ENCODE measurements around the gene AK6. TPM values are rescaled to one million over a fixed set of nuclear protein-coding genes. Genes with fewer than 3 reads are reported as not detected.
"Not testable (repeated sequence)": the region's sequence is repeated elsewhere in the genome, so short reads cannot be mapped to it uniquely, and the experiment has no call there.

AK6 gene
- total and polyA plus RNA-seq, 4 donors = 17.7 to 54.6 (median 23.5) TPM

- not testable (repeated sequence) for DNase-seq (ENCODE audit: low spot score); H3K9me3 ChIP-seq (ENCODE audit: control insufficient read depth in 4 of 4, low read length in 3 of 4); H3K27me3 ChIP-seq (ENCODE audit: control insufficient read depth in 4 of 4, insufficient read depth in 4 of 4, low read length in 3 of 4); H3K27ac ChIP-seq (ENCODE audit: low read depth in 1 of 2, low read length in 2 of 2)
- TF ChIP-seq RXRA (IDR thresholded peaks at IDR 0.05) = peak in 1 of 2 donors; percentile 14
- Histone ChIP-seq H3K9ac (ENCODE audit: low read depth in 1 of 2, low read length in 2 of 2) (peak overlapping the region; percentile 34 to 45), H3K4me3 (ENCODE audit: low read depth in 1 of 3, low read length in 3 of 3) (peak overlapping the region; percentile 78 to 95 (median 82)), H3K4me1 (ENCODE audit: control insufficient read depth in 4 of 4, insufficient read depth in 4 of 4, low read length in 3 of 4) (peaks cover 0 to 22% (median 17%) of the 10 kb centered on the region in 4 donors), H3K36me3 (ENCODE audit: control insufficient read depth in 4 of 4, insufficient read depth in 3 of 4, low read depth in 1 of 4, low read length in 3 of 4) (peaks cover 2 to 22% (median 12%) of the 10 kb centered on the region in 4 donors)
- WGBS = 1% methylated on average over 16 of the region's 16 CpGs
These were observed 1.0 kb upstream of the AK6 start for GRCh38 chr5:69370335-69370734.

DNA sequence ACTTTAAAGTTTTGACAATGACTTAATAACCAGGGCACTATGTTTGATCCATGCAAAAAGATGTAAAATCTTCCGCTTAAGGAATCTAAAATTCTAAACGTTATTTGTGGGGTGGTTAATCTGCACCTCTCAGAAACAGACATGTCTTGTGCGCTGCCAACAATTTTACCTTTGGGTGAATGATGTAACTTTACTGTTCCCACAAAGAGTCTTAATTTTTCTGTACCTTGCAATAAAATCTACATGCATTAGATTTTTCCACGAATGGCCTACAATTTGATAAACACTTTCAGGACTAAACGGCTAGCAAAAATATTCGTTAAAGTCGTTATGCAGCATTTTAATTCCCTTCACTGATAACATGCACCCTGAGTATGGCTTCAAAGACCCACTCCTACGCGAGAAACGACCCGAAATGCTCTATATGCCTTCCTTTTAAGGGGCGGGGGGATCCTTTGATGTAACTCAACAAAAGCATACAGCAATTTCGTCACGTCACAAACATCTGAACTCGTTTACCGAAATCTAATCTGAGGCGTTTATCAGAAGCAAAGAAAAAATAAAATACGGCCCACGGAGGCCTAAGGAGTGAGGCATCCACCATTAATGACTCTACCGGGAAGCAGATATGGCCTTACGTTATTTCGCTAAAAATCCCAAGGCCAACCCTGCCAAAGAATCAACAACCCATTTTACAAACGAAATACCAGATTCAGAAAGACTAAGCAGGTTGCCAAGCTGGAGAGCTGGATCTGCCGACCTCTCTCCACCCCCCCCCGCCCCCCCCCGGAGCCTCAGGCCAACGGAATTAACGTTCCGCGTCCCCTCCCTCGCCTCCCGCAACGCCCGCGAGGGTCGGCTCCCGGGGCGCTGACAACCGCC lies 621 bp downstream of the AK6 start:
- no peak for TF ChIP-seq TAF1 (conservative IDR thresholded peaks at IDR 0.05)
- TF ChIP-seq FOXA1 (IDR thresholded peaks at IDR 0.05) = no peak
- no peak for TF ChIP-seq JUND (IDR thresholded peaks at IDR 0.05)
- TF ChIP-seq HNF4G (IDR thresholded peaks at IDR 0.05) = no peak
- no peak for TF ChIP-seq RAD21 (IDR thresholded peaks at IDR 0.05)
- TF ChIP-seq, protein P1, sequence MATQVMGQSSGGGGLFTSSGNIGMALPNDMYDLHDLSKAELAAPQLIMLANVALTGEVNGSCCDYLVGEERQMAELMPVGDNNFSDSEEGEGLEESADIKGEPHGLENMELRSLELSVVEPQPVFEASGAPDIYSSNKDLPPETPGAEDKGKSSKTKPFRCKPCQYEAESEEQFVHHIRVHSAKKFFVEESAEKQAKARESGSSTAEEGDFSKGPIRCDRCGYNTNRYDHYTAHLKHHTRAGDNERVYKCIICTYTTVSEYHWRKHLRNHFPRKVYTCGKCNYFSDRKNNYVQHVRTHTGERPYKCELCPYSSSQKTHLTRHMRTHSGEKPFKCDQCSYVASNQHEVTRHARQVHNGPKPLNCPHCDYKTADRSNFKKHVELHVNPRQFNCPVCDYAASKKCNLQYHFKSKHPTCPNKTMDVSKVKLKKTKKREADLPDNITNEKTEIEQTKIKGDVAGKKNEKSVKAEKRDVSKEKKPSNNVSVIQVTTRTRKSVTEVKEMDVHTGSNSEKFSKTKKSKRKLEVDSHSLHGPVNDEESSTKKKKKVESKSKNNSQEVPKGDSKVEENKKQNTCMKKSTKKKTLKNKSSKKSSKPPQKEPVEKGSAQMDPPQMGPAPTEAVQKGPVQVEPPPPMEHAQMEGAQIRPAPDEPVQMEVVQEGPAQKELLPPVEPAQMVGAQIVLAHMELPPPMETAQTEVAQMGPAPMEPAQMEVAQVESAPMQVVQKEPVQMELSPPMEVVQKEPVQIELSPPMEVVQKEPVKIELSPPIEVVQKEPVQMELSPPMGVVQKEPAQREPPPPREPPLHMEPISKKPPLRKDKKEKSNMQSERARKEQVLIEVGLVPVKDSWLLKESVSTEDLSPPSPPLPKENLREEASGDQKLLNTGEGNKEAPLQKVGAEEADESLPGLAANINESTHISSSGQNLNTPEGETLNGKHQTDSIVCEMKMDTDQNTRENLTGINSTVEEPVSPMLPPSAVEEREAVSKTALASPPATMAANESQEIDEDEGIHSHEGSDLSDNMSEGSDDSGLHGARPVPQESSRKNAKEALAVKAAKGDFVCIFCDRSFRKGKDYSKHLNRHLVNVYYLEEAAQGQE (IDR thresholded peaks at IDR 0.05) = no peak
- peak; percentile 19 for TF ChIP-seq ATF3 (IDR thresholded peaks at IDR 0.05)
- no peak for DNase-seq (ENCODE audit: low spot score)
- H3K27ac ChIP-seq (ENCODE audit: low read depth in 1 of 2, low read length in 2 of 2) = peak overlapping the region; percentile 78 to 98
- H3K9me3 ChIP-seq (ENCODE audit: control insufficient read depth in 4 of 4, low read length in 3 of 4) = no peaks in the 10 kb centered on the region
- no peaks in the 10 kb centered on the region for H3K27me3 ChIP-seq (ENCODE audit: control insufficient read depth in 4 of 4, insufficient read depth in 4 of 4, low read length in 3 of 4)
- H3K9ac ChIP-seq (ENCODE audit: low read depth in 1 of 2, low read length in 2 of 2) = peak overlapping the region; percentile 87 to 96
- WGBS = 3% methylated on average over 39 of the region's 39 CpGs
- peaks cover 0 to 22% (median 17%) of the 10 kb centered on the region in 4 donors for H3K4me1 ChIP-seq (ENCODE audit: control insufficient read depth in 4 of 4, insufficient read depth in 4 of 4, low read length in 3 of 4)
- H3K4me3 ChIP-seq (ENCODE audit: low read depth in 1 of 3, low read length in 3 of 3) = peak overlapping the region; percentile 78 to 95 (median 82)
- H3K36me3 ChIP-seq (ENCODE audit: control insufficient read depth in 4 of 4, insufficient read depth in 3 of 4, low read depth in 1 of 4, low read length in 3 of 4) = peaks cover 4 to 22% (median 16%) of the 10 kb centered on the region in 4 donors

DNA sequence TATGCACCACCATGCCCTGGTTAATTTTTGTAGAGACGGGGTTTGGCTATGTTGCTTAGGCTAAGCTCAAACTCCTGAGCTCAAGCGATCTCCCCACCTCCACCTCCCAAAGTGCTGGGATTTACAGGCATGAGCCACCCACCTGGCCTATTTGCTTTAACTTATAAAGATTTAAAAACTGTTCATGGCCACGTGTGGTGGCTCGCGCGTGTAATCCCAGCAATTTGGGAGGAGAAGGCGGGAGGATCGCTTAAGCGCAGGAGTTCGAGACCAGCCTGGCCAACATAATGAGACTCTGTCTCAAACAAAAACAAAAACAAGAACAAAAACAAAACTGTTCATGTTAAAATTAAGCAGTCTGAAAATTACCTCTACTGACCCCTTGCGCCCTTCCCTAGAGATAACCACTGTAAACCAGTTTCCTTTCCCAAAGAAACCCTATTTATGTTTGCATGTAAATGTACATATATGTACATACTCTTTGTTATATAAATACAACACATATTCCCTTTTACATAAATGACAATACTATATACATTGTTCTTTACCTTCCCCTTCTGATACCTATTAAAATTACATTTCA lies 1.5 kb downstream of the AK6 start:
- no peaks in the 10 kb centered on the region for H3K9me3 ChIP-seq (ENCODE audit: control insufficient read depth in 4 of 4, low read length in 3 of 4)
- H3K9ac ChIP-seq (ENCODE audit: low read depth in 1 of 2, low read length in 2 of 2) = peak overlapping the region in 1 of 2 donors; percentile 96
- H3K36me3 ChIP-seq (ENCODE audit: control insufficient read depth in 4 of 4, insufficient read depth in 3 of 4, low read depth in 1 of 4, low read length in 3 of 4) = peaks cover 6 to 26% (median 18%) of the 10 kb centered on the region in 4 donors
- H3K4me1 ChIP-seq (ENCODE audit: control insufficient read depth in 4 of 4, insufficient read depth in 4 of 4, low read length in 3 of 4) = peaks cover 0 to 22% (median 17%) of the 10 kb centered on the region in 4 donors
- H3K4me3 ChIP-seq (ENCODE audit: low read depth in 1 of 3, low read length in 3 of 3) = peak overlapping the region in 1 of 3 donors; percentile 82
- no peak overlapping the region for H3K27ac ChIP-seq (ENCODE audit: low read depth in 1 of 2, low read length in 2 of 2)
- TF ChIP-seq, protein P2, sequence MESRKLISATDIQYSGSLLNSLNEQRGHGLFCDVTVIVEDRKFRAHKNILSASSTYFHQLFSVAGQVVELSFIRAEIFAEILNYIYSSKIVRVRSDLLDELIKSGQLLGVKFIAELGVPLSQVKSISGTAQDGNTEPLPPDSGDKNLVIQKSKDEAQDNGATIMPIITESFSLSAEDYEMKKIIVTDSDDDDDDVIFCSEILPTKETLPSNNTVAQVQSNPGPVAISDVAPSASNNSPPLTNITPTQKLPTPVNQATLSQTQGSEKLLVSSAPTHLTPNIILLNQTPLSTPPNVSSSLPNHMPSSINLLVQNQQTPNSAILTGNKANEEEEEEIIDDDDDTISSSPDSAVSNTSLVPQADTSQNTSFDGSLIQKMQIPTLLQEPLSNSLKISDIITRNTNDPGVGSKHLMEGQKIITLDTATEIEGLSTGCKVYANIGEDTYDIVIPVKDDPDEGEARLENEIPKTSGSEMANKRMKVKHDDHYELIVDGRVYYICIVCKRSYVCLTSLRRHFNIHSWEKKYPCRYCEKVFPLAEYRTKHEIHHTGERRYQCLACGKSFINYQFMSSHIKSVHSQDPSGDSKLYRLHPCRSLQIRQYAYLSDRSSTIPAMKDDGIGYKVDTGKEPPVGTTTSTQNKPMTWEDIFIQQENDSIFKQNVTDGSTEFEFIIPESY (IDR thresholded peaks at IDR 0.05) = no peak
- no peak for DNase-seq (ENCODE audit: low spot score)
- H3K27me3 ChIP-seq (ENCODE audit: control insufficient read depth in 4 of 4, insufficient read depth in 4 of 4, low read length in 3 of 4) = no peaks in the 10 kb centered on the region
- WGBS = 95% methylated on average over 11 of the region's 11 CpGs
